HG02973 (cell line): ENCODE results near the gene ADGRF1.
"Not testable (repeated sequence)": the region's sequence is repeated elsewhere in the genome, so short reads cannot be mapped to it uniquely, and the experiment has no call there.

Experiments
- ATAC-seq: cut with Tn5 transposase; IDR thresholded peaks from one replicate; pipeline ENCODE4 v1.9.1; 2021; ENCODE audit warnings: moderate library complexity; ENCODE audit not compliant: unreplicated experiment

ADGRF1 gene

GRCh38 chr6:47061309-47062300, 19.5 kb upstream of the ADGRF1 start:
- ATAC-seq = no peak

DNA sequence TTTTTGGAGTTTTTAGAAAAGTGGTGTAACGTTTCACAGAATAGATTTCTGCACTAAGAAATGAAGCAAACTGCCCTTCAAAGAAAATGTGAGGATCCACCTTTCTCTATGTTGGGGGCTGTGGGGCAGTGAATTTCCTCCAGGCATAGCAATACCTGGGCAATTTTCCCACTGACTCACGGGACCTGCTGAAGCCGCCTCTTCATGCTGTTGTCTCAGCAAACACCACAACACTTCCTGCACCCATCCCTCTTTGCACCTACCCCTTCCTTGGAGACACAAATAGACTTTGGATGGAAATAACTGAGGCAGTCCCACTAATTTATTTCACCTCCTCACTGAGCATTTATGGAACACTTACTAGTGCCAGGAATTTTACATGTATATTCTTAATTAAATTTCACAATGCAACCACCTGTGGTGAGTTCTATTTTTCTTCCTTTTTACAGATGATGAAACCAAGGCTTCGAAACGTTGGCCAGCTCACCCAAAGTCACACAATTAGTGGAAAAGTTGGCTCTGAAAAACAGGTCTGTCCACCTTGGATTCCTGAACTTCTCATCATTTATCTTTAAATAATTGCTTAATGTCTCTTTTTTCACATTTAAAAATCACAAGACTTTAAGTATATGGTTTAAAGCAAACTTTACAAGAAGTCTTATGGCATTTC, 17.2 kb upstream of the ADGRF1 start:
- ATAC-seq = no peak

- no peak for ATAC-seq
These were observed 15.9 kb upstream of the ADGRF1 start for GRCh38 chr6:47057830-47058540.

- no peak for ATAC-seq
These were observed 14.7 kb upstream of the ADGRF1 start for GRCh38 chr6:47056832-47057231.

GRCh38 chr6:47054302-47054701, 12.2 kb upstream of the ADGRF1 start:
- ATAC-seq = not testable (repeated sequence)

DNA sequence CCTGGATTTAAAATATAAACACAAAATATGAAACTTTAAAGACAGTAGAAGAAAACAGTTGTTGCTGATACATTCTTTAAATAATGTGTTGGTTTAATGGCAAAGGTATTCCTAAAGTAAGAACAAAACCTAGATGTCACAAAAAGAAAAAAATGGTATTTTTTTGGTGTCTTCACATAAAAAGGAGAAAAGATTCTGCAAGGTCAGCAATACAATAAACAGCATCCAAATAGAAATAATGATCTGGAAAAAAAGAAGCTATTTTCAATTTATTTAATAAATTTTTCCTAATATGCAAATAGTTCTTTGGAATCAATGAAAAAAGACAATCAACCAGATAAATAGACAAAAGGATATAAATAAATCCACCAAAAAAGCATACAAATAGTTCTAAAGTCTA, 6.5 kb upstream of the ADGRF1 start:
- no peak for ATAC-seq

- ATAC-seq = peak; percentile 79
These were observed 5.6 kb upstream of the ADGRF1 start for GRCh38 chr6:47047479-47048407.

DNA sequence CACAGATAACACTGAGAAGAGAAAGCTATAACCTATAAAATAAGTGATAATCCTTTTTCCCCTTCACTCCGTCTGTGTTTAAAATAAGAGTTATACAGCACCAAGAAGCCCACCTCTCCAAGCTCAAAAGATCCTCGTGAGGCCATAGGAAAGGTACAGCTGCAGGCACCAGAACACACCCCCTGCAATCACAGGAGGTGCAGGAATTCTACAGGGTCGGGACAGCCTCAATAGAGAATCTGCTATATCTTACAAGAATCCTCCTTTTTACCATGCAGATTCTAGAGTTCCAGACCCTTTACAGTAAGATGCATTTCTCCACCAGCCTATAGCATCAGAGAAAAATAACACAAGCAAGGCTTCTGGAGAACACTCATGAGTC, 5.0 kb upstream of the ADGRF1 start:
- no peak for ATAC-seq

DNA sequence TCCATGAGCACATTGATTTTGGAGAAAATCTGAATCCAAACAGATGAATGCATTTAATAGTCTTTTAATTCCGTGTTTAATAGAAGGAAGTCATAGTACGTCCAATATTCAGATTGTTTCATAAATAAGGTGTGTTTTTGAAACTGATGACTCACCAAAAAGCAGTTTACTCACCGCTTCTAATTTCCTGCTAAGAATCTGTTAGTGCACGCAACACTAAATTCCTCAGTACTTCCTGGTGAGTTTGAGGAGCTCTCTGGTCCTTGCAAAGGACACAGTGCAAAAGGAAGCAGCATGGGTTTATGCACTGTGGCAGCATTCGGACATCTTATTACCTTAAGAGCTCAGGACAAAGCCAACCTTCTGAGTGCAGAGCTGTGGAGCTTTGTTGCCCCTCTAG, 2.3 kb upstream of the ADGRF1 start:
- ATAC-seq = no peak

- no peak for ATAC-seq
These were observed 1.2 kb upstream of the ADGRF1 start for GRCh38 chr6:47043286-47043685.

GRCh38 chr6:47041741-47042140, 391 bp downstream of the ADGRF1 start:
- no peak for ATAC-seq

GRCh38 chr6:47034926-47035325, 7.2 kb downstream of the ADGRF1 start:
- no peak for ATAC-seq

GRCh38 chr6:47034421-47034820, 7.7 kb downstream of the ADGRF1 start:
- no peak for ATAC-seq

GRCh38 chr6:47032974-47033765, 9.0 kb downstream of the ADGRF1 start:
- no peak for ATAC-seq

DNA sequence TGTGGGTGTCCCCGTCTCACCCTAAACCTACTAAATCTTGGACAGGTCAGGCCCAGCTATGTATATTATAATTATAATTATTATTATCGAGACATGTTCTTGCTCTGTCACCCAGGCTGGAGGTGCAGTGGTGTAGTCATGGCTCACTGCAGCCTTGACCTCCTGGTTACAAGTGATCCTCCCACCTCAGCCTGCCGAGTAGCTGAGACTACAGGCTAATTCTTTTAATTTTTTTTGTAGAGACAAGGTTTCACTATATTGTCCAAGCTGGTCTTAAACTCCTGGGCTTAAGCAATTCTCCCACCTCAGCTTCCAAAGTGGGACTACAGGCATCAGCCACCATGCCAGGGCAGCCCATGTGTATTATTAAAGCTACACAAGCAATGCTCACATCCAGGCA, 10.5 kb downstream of the ADGRF1 start:
- ATAC-seq = no peak

- ATAC-seq = no peak
These were observed 12.1 kb downstream of the ADGRF1 start for GRCh38 chr6:47029865-47030561.

DNA sequence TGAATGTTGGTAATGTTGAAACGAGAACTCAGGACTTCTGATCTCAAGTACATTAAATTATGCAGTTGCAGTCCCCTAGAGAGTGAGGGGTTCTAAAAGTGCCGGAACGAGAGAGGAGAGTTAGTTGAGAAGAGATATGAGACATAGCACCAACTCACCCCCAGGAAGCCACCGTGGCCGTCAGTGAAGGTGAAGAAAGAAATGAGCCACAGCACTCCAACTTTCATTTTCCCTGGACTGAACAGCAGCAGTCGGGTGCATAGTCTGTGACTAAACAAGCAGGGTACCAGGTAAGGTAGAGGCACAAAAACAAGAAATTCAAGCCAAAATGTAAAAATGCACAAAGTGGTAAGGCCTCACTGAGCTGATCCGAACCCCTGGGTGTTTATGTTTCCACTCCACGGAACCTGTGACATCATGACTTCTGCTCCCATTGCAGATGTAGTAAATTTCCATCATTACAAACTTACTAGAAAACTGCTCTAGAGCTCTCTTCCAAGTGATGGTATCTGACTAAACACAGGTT, 13.2 kb downstream of the ADGRF1 start:
- no peak for ATAC-seq

- ATAC-seq = no peak
These were observed 14.8 kb downstream of the ADGRF1 start for GRCh38 chr6:47027315-47027714.

DNA sequence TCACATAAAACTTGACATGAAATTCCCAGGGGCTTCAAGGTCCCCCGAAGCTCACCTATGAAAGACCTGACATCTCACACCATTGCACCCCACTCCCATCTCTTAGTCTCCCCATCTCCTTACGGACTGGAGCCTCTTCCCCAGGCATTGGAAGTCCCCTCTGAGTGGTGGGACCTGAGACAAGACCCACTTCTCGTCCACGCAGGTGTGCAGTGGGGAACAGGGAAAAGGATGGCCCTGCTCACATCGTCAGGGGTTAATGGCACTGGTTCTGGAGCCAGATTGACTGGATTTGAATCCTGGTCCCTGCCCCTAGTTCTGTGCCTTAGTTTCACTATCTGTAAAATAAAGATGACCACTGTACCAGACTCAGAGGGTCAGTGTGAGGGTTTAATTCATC, 15.5 kb downstream of the ADGRF1 start:
- no peak for ATAC-seq
